ENCODE measurements around the gene LINGO1.

The LINGO1 gene

DNA sequence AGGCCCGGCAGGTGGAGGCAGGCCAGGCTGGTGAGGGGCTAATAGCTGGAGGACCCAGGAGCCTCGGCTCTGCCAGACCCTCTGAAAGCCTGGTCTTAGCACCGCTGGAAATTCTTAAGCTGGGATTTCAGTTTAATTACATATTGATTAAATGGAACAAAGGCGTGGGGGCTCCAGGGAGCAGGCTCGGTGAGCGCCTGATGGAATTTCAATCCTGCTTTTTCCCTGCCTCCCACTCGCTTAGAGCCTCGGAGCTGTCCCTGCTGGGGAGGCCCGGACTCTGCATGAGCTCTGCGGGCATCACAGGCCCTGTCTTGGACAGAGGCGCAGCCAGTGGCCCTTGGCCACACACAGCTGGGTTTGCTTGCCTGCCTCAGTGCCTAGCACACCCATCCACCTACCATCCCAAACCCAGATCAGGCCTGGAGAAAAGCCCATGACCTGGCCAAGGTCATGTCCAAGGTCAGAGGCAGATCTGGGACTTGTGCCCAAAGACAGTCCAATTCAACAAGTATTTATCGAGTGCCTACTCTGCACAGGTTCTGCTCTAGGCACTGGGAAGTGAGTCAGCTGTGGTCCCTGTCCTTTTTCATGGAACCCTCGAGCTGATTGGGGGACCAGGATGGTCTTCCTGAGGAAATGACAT, 40.6 kb downstream of the LINGO1 start:
- DNase-seq, result no peak

DNA sequence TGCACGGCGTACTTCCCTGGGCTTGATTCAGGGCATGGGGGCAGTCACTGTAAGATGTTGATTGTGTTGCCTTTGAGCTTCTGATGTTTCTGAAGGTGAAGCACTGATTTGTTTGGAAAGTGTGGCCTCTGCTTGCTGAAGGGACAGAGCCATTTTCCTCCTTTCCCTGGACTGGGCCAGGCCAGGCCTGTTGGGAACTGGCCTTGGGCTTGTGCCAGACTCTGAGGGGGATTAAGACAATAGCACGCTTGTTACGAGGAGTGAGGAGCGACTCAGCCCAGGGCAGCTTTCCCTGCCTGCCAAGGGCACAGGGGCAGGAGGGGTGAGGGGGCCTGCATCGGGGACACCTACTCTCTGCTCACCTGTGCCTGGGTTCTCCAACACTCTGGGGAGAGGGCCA, 42.9 kb downstream of the LINGO1 start:
- no peak for DNase-seq

DNA sequence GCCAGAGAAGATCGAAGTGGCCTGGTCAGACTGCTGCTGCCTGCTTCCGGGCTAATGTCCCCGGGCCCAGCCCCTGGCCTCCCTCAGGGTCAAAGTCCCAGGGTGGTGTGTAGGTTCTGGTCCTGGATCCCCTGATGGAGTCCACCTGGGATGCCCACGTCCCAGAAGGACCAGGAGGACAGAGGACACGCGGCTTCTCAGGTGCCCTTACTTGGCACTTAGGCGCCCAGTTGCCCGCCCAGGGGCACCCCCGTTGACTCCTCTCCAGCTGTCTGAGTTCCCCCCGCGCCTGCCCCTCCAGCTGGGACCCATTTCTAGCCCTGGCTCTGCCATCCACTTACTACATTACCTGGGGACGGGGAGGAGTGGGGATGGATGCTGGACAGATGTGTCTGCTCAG, 44.6 kb downstream of the LINGO1 start:
- no peak for DNase-seq

DNA sequence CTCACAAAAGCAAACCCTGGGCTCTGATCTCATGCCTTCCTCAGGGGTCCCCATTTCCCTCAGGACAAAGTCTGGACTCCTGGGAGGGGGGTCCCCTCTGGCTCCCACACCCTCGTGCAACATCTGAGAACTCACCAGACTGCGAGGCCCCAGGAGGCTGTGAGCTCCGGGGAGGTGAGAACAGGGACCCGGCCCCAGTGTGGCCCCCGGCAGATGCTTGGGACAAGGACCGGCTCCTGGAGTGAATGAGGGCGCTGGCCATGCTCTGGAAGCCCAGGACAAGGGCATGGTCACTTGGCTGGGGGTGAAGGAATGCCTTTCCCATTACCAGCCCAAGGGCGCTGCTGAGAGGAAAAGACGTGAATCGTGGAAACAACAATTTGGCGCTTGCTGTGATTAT, 48.0 kb downstream of the LINGO1 start:
- DNase-seq, result no peak

DNA sequence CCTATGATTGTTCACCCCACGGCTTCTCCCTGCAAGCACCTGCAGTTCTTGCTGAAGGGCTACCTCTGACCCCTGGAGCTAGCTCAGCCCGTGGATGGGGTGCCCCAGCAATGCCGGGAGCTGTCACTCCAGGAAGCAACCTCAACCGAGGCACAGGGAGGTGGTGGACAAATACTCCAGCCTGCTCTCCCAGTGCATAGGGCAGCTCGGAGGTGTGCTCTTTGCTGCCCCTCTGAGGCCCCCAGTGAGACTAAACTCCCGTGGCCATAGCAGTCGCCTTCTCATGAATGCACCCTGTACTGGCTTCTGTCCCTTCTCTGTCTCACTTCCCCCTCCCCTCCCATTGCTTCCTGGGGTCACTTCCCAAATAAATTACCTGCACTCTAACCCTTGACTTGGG, 48.5 kb downstream of the LINGO1 start:
- no peak for DNase-seq

DNA sequence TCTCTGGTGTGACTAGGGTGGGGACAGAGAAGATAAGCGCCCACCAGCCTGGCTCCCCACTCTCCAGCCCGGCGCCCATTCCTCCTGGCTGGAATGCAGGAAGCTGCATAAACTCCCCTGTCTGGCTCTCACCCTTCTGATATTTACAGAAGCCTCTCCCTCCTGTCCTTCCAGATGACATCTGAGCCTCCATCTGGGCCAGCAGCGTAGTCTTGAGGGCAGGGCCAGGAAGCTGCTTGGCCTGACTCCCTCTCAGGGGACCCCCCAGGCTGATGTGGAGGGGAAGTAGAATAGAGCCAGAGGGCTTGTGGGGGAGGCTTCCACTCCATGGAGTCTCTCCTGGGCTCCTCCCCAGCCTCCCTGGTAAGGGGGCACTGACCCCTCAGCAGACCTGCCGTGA, 49.9 kb downstream of the LINGO1 start:
- no peak for DNase-seq

DNA sequence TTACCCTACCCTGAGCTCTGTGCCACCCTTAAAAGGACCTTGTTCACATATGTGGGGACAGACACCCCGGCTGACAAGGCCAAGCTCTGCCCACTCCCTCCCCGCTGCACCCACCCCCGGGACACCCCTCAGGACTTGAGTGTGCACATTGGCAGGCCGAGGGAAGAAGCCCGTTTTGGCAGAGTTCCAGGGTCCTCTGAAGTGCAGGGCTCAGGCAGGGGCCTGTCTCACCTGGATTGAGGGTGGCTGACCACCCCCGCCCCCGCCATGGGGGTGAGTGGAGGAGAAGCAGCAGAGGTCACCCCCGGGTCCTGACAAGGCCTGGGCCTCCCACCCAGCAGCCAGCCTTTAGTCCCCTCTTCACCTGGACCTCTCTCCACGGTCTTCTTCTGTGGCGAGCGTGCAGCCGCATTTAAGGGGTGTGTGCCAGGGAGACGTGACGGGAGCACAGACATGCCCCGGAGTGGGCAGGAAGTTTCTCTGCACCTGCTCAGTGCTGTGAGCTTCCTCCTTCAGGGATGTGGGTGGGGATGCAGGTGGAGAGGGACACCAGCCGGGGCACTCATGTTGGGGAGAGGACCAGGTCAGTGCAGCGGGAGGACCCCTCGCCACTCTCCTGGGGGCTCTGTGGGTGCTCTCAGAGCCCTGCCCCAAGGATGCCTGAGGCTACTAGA, 50.7 kb downstream of the LINGO1 start:
- no peak for DNase-seq

DNA sequence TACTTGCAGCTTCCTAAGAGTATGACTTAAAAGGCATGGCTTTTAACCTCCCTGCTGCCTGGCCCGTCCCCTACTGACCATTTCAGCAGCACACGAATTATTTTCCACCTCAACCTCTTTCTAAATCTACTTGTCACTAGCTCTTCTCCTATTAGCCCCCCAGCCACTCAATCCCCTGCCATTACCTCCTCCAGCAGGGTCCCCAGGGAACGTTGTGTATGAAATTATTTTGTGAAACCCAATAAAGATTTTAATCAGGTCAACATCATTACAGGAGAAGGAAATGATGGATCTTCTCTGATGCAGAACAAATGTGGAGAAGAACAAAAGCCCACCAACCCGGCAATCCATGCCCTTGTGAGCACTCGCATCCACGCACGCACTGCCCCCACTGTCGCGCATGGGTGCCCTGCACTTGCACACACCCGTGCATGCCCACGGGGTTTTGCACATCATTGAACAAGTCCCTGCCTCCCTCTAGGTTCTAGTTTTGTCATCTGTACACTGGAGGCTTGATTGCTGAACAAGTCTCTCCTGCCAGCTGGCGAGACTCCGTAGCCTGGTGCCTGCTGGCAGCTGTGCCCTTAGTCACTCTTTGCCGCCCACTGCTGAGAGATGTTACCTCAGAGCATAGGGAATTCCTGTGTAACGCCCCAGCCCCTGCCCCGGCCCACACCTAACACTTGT, 51.6 kb downstream of the LINGO1 start:
- DNase-seq, result no peak

DNA sequence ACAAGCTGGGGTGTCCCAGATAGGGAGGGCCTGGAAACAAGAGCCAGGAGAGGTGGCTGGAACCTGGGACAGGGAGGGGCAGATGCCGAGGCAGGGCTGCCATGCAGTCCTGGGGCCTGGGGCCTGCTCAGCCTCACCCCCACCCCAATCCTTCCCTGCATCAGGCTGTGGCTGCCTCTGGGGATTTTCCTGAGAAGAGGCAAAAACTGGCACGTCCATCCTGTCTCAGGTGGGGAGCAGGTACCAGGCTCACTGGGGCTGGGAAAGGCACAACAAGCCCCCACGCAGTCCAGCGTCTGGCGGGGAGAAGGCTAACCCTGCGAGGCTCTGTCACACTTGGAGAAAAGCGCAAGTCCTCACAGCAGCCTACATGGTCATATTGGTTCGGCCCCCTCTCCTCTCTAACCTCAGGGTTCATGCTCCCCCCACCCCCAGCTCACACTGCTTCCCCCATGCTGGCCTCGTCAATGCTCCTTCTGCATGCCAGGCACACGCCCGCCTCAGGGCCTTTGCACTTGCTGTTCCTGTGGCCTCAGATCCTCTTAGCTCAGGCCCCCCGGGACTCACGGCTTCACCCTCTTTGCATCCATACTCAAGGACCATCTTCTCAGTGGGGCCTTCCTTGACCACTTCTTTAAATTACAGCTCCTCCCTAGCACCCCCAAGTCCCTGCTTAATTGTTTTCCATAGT, 53.1 kb downstream of the LINGO1 start:
- no peak for DNase-seq

DNA sequence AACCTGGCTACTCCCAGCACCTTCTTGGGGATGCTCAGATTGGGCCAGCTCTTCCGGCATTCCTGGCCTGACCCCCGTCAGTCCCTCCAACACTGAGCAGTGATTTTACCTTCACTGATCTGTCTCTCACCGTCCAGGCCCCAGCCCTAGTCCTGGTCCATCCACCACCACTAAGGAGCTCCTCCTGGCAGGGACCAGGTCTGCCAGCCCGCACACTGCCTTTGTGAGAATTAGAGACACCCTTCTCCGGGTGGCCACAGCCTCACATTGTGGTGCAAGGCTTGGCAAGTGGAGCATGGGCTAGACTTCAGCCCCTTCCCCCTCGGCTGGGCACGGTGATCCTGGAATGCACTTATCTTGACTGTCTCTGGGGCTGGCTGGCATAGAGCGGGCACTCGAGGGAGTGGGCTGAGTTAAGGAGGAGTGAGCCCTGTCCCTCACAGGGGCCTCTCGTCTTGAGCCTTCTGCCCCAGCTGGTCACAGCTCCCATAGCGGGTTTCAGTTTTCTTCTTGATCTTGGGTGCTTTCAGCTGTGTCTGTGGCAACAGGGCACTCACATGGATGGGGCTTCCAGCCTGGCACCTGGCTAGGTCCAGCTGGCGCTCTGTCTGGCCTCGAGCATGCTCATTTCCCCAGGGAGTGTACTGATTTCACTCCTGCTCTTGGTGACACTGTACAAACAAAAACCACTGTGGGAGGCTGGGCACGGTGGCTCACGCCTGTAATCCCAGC, 53.9 kb downstream of the LINGO1 start:
- no peak for DNase-seq

DNA sequence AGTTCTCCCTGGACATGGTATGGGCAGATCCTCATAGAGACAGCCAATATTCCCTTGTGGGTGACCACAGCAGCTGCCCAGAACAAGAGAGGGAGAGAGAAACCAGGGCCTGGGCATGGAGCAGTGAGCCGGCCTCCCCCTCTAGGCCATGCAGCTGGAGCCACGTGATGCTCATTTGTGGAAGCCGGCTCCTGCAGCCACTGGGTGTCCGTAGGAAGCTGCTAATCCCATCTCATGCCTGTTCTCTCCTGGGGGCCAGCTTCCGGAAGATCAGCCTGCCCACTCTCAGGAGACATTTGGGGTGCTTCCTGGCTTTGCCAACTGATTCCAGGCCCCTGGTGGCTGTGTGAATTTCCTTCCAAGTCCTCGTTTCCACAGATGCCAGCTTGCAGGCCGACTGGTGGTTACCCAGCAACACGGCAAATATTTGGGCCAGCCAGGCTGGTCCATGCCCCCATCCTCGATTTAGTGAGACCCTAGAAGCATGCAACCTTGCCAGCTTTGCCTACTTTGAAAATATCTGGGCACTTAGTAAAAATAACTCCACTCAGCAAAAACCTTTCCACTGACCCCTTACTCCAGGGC, 55.3 kb downstream of the LINGO1 start:
- DNase-seq, result no peak

DNA sequence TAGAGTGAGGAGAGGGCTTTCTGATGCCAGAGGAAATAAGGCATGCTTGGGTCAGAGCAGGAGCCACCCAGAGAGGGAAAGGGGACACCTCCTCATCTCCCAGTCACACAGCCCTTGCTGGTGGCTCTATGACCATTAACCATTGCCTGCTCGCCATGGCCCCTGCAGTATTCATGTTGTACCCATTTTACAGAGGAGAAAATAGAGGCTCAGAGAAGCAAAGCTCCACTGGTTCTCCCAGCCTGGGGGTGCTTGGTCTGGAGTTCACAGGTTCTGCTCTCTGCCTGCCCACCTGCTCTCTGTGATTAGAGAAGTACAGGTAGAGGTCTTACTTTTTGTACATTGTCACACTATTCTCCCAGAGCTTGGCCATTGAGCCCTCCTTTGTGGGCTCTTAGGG, 56.2 kb downstream of the LINGO1 start:
- no peak for DNase-seq

DNA sequence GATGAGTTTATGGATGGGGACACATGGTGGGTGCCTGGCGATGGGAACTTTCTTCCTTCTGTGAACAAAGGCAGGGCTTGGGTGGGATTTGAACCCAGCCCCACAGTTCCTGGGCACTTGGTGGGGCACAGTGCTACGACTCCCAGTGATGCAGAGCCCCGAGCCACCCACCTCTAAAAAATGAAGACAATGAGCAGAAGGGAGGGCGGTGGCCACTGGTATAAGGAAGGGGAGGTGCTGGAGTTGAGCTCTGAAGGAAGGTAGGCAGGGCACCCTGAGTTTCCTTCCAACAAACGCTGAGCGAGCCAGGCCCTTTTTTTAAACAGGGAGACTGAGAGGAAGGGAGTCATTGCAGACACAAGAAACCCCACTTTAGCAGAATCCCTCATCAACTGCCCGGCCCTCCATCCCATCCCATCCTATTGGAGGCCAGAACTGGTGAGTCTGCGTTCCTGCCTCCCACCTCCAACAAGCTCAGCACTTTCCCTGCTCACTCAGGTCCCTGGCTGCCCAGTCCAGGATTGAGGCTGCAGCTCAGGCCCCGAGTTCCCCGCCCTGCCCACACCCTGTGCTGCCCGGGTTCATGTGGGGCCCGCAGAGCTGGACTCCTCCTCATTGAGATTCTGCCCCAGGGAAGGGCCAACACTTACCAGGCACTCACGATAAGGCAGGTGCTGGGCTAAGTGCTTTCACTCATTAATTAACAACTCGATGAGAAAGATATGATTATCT, 57.3 kb downstream of the LINGO1 start:
- no peak for DNase-seq

DNA sequence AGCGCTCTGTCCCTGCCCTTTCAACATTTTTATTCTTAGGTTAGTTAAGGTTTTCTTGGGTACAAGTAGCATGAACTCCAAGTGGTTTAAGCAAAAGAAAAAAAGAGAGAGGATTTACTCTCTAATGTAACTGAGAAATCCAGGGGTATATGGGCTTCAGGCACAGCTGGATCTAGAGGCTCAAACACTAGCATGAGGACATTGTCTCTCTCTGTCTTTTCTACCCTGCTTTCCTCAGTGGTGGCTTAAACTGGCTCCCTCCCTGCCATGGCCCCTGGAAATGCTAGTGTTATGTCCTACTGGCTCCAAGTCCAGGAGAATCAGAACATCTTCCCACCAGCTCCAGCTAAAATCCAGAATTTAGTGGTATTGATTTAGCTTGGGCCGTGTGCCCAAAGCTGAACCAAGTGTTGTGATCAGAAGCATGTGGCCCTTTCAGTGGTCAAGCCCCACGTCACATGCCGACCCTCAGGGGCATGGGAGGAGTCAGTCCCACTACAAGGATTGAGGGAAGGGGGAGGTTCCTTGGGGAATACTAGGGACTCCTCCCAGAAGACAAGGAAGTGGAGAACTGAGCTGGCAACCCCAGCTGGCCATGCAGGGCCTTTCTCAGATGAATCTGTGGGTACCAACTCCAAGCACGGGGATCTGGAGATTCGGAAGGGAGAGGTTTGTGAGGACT, 58.0 kb downstream of the LINGO1 start:
- no peak for DNase-seq

DNA sequence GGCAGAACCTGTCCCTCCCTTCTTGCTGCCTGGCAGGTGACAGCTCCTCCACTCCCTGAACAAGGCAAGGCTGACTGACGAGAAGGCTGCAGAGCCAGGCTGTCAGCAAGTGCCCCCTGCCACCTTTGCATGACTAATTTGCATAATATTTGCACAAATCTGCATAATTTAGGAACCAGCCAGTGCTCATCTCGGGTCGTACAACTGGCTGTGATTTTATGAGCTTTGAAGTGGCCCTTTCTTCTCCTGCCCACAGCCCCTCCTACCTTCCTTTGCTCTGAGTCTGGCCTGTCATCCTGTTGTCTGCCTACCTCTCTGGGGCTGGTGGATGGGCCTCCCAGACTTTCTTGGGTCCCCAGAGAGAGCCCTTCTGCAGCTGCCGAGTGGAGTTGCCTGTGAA, 58.9 kb downstream of the LINGO1 start:
- no peak for DNase-seq

DNA sequence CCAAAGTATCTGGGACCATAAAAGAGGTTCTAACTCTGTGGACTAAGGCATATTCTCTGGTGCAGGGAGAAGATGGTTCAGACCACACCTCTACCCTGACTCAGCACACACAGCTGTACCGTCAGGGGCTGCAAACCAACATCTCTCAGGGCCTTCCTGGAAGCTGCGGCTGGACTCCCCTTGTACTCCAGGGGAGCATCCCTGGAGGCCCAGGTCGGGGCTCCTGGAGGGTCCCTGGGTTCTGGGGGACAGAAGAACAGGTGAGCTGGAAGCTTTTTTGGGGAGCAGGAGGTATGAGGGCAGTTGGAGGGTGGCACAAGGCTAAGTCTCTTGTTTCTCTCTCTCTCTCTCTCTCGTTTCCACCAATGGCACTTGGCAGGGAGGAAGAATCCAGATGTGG, 60.5 kb downstream of the LINGO1 start:
- no peak for DNase-seq

DNA sequence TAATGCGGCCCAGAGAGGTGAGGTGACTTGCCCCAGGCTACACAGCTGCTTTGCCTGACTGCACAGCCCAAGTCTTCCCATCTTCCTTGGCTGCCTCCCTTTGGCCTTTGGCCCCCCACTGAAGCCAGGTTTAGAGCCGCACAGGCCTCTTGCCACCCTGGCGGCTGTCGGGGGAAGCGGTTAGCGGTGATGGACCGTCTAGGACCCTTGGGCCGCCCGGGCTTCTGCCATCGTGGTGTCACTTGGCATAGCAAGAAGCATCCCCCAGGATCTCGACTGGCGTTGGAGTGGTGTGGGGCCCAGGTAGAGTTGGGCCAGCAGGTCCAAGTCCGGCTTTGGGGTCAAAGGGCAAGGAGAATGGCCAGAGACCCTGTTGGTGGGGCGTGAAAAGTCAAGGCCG, 61.0 kb downstream of the LINGO1 start:
- no peak for DNase-seq

DNA sequence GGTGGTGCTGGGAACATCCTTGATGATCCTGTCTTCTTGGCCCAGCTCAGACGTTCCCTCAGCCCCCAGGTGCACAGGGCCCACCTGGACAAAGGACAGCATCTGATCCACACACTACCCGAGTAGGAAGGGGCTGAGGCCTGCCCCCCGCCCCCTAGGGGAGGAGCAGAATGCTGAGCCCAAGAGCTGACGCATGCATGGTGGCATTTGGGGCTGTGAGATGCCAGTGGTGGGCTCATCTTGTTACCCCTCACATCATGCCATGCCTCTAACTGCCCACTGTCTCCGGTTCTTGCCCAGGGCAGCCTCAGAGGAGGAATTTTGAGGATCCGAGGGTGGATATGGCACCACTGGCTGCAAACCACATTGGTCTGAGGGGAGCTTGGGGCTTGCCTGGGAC, 61.5 kb downstream of the LINGO1 start:
- no peak for DNase-seq

DNA sequence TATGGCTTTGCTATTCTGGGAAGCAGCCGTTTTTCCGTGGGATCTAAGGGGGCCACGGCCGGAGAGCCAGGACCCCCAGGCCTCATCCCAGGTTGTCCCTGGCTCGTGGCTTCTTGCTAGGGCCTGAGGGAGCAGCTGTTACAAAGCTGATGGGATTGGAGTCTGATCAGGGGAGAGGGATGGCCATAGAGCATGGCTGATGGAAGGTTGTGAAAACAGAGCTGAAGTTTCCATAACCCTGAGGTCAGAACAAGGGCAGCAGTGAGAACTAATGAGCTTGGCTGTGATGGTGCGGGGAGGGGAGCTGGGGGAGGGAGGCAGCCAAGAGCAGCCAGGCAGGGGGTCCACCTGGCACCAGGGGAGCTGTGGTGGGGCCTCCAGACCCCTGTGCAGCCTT, 63.0 kb downstream of the LINGO1 start:
- no peak for DNase-seq

DNA sequence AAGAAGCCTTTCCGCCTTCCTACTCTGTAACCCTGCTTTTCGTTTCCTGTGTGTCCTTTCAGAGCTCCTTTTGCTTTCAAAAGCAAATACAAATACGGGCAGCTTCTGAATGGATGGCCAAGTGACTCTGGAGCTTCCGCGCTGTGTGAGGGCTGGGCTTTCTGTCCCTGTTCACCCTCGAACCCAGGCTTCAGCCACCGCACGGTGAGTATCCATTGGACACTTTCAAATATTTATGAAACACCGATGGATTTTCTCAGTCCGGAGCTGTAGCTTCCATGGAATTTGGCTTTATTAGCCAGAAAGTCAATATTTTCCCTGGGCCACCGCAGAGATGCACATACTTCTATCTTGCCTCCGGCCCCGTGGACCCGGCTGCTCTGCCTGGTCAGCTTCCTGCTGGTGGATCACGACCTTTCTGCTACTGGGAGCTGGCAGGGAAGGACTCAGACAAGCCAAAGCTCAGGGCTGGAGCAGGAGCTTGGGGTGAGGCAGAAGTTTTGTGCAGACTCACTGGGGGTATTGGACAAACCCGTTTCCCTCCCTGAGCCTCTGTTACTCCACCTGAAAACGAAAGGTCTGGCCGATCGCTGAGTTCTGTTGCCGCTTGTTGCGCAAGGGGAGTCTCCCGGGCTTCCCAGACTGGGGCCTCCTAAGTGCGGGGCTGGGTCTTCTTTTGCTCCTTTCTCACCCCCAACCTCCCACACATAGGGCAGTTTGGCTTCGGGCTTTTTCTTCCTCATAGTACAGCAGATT, 63.6 kb downstream of the LINGO1 start:
- DNase-seq, result no peak

Measured in activated CD4-positive, CD25-positive, alpha-beta regulatory T cell (primary cell).